ENCODE results near the gene DNAJC9.

Gene DNAJC9

GRCh38 chr10:73209705-73210104 is 37.4 kb downstream of the DNAJC9 start:
- ChIA-PET CTCF (no interaction called here), POLR2A (interaction anchor here (0.6 to 0.8 kb wide), 2 partner anchors 37 to 113 kb away, joined by 3 read pairs; partner anchors contain the start of genes DNAJC9 and P4HA1)
- DNase-seq (ENCODE audit: low read depth, low spot score): no peak
- H3K4me3 ChIP-seq (ENCODE audit: low read depth, low read length): no peak overlapping the region
- TF ChIP-seq CTCF (IDR thresholded peaks at IDR 0.05; ENCODE audit: insufficient read depth, low read length, missing control alignments): no peak

- TF ChIP-seq CTCF (IDR thresholded peaks at IDR 0.05; ENCODE audit: insufficient read depth, low read length, missing control alignments): no peak
- CTCF ChIA-PET: no interaction called here
- POLR2A ChIA-PET: no interaction called here
- no peak for DNase-seq (ENCODE audit: low read depth, low spot score)
- H3K4me3 ChIP-seq (ENCODE audit: low read depth, low read length): no peak overlapping the region
These were observed 39.2 kb downstream of the DNAJC9 start for GRCh38 chr10:73207883-73208282.

- no peak overlapping the region for H3K4me3 ChIP-seq (ENCODE audit: low read depth, low read length)
- DNase-seq (ENCODE audit: low read depth, low spot score): no peak
- POLR2A ChIA-PET: interaction anchor here (1.1 kb wide), 1 partner anchor 38 kb away, joined by 5 read pairs; the partner anchor contains the start of genes ECD and FAM149B1
- CTCF ChIA-PET: interaction anchor here (1.5 kb wide), 1 partner anchor 14 kb away, joined by 4 read pairs; no protein-coding TSS in a partner anchor
- TF ChIP-seq CTCF (IDR thresholded peaks at IDR 0.05; ENCODE audit: insufficient read depth, low read length, missing control alignments): no peak
These were observed 40.7 kb downstream of the DNAJC9 start for GRCh38 chr10:73206385-73206784.

- no peak for DNase-seq (ENCODE audit: low read depth, low spot score)
- no peak for TF ChIP-seq CTCF (IDR thresholded peaks at IDR 0.05; ENCODE audit: insufficient read depth, low read length, missing control alignments)
- POLR2A ChIA-PET: no interaction called here
- H3K4me3 ChIP-seq (ENCODE audit: low read depth, low read length): no peak overlapping the region
- CTCF ChIA-PET: interaction anchor here (1.5 kb wide), 1 partner anchor 14 kb away, joined by 4 read pairs; no protein-coding TSS in a partner anchor
These were observed 41.2 kb downstream of the DNAJC9 start for GRCh38 chr10:73205890-73206289.

- TF ChIP-seq CTCF (IDR thresholded peaks at IDR 0.05; ENCODE audit: insufficient read depth, low read length, missing control alignments): no peak
- ChIA-PET CTCF (interaction anchor here (1.5 kb wide), 1 partner anchor 15 kb away, joined by 4 read pairs; no protein-coding TSS in a partner anchor), POLR2A (no interaction called here)
- DNase-seq (ENCODE audit: low read depth, low spot score): no peak
- no peak overlapping the region for H3K4me3 ChIP-seq (ENCODE audit: low read depth, low read length)
These were observed 42.0 kb downstream of the DNAJC9 start for GRCh38 chr10:73205081-73205480.
